ENCODE measurements around the gene SH3BP1. TPM values are rescaled to one million over a fixed set of nuclear protein-coding genes. Genes with fewer than 3 reads are reported as not detected.

The SH3BP1 gene
- total RNA-seq, 1 donor from 2014 or later: 1.1 TPM

DNA sequence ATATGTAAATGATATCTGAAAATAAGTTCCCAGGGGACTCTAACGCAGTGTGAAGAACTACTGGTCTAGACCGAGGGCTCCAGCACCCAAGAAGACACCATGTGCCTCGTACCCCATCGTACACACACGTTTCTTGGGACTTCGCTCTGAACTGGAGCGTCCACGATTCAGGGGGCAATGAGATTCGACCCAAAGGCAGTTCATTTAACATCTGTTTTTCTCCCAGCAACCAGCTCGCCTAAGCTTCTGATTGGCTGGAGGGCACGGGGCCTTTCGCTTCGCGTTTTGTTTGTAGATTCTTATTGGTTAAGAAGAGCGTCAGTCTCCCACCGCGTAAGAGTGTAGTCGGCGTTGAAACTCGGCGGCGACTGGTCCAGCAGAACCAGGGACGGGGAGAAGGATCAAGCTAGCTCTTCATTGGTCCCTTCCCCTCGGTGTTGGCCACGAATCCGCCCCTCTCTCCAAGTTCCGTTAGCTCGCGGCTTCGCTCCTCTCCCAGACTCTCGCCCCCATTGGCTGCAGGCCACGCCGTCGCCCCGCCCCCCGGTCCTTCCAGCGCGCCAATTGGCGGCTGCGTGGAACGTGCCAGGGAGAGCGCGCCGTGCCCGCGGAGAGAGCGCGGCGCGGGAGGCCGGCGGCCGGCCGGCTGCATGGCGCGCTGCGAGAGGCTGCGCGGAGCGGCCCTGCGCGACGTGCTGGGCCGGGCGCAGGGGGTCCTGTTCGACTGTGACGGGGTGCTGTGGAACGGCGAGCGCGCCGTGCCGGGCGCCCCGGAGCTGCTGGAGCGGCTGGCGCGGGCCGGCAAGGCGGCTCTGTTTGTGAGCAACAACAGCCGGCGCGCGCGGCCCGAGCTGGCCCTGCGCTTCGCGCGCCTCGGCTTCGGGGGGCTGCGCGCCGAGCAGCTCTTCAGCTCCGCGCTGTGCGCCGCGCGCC, 18.9 kb downstream of the SH3BP1 start, which contains the start of gene PDXP:
TSS of gene PDXP (plus strand) at position 591 of the 933 bp plus-strand sequence. CDS start at position 651, 60 bp downstream.
- DNase-seq (ENCODE audit: low read depth, low spot score): peak; percentile 100

DNA sequence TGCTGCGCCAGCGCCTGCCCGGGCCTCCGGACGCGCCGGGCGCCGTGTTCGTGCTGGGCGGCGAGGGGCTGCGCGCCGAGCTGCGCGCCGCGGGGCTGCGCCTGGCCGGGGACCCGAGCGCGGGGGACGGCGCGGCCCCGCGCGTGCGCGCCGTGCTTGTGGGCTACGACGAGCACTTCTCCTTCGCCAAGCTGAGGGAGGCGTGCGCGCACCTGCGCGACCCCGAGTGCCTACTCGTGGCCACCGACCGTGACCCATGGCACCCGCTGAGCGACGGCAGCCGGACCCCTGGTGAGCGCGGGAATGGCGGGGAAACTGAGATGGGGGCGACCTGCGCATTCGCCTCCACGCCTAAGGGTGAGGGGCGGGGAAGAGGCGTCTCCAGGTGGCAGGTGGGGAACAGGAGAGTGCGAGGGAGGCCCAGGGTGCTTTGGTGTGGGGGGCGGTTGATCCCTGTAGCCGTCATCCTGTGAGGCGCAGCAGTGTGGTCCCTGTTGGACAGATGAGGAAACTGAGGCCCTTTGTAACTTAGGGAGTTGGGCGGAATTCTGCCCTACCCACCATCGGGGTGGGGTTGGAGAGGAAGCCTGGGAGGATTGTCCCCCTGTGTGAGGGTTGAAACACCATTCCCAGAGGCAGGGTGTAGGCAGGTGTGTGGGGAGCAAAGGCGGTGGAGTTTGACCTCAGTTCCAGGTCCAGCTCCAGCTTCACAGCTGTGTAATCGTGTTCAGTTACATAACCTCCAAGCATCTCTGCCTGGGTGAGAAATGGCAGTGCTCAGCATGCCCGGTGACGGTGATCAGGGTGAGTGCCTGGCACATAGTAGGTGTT, 19.8 kb downstream of the SH3BP1 start:
- no peak for DNase-seq (ENCODE audit: low read depth, low spot score)

DNA sequence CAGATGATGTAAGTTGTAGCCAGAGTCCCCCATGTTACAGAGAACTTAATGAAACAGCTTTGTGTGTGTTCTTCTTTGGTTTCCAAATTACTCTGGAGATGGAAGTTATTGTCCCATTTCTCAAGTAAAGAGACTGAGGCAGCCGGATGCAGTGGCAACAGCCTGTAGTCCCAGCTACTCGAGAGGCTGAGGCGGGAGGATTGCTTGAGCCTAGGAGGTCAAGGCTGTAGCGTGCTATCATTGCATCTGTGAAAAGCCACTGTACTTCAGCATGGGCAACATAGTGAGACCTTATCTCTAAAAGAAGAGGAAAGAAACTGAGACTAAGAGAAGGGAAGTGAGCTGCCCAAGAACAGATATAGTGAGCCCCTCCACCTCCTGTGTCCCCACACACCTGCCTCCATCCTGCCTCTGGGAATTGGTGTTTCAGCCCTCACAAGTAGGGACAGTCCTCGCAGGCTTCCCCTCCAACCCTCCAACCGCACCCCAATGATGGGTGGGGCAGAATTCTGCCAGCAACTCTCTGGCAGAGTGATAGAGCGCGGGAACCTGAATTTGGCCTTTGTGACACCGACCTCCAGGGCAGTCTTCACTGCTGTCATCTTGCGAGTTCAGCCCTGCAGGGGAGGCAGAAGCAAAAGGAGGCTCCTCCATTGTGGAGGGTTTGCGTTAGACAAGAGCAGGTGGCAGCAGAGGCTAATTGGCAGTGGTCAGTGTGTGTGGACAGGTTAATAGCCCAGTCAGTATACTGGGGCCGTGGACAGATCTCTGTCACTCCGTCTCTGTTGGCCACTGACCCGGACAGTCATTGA, 20.6 kb downstream of the SH3BP1 start:
- DNase-seq (ENCODE audit: low read depth, low spot score): no peak

DNA sequence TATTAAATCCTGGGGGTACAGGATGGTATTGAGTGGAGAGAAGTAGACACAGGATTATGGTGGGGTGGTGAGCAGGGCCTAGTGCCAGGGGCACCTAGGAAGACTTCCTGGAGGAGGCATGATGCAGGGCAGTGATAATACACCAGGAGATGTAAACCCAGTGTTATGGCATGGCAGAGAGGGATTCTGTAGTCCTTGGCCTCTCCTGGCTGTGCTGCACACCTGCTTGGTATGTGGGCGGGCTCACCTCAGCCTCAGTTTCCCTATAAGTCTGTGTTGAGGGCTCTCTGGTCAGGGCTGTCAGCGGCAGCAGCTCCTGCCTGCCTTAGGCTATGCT, 21.2 kb downstream of the SH3BP1 start:
- no peak for DNase-seq (ENCODE audit: low read depth, low spot score)

DNA sequence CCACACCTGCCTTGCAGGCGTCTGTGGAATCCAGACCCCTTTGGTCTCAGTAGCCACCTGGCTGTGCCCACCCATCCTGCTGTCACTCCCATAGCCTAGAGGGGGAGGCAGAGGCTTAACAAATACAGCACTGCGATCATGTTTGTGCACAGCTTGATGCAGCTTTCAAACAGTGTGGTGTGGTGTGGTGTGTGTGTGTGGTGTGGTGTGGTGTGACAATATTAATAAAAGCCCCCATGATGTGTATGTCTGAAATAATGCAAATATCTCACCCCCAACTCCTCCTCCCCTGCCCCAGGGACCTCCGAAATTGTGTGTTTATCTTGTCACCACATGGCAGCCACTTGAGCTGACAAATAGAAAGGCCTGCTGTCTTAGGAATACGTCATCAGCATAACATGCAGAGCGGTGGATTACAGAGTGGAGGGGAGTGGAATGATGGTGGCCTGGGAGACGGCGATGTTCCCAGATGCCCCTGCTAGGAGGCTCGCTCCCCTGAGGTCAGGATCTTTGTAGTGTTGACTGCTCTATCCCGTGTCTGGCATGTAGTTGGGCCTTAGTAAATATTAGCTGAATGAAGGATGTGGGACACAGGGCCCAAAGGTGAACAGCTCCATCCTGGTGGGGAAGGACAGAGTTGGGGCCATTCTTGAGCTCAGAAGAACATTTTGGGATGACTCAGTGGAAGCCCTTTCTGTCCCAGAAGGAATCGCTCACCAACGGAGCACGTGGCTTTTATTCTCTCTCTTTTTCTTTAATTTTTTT, 21.9 kb downstream of the SH3BP1 start:
- no peak for DNase-seq (ENCODE audit: low read depth, low spot score)

DNA sequence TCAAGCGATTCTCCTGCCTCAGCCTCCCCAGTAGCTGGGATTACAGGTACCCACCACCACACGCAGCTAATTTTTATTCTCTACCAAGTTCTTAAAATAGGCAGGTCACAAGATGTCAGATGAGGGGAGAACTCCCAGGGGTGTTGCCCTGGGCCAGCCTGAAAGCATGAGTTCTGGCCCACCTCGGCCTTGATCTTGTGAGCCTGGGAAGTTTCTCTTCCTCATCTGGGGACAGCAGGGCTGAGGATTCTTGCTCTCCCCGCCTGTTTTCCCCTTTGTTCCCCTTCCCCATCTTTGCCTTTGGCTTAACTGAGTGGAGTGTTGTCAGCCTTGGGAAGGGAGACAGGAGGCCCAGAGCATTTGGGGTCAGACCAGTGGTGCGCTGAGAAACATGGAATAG, 22.6 kb downstream of the SH3BP1 start:
- no peak for DNase-seq (ENCODE audit: low read depth, low spot score)

DNA sequence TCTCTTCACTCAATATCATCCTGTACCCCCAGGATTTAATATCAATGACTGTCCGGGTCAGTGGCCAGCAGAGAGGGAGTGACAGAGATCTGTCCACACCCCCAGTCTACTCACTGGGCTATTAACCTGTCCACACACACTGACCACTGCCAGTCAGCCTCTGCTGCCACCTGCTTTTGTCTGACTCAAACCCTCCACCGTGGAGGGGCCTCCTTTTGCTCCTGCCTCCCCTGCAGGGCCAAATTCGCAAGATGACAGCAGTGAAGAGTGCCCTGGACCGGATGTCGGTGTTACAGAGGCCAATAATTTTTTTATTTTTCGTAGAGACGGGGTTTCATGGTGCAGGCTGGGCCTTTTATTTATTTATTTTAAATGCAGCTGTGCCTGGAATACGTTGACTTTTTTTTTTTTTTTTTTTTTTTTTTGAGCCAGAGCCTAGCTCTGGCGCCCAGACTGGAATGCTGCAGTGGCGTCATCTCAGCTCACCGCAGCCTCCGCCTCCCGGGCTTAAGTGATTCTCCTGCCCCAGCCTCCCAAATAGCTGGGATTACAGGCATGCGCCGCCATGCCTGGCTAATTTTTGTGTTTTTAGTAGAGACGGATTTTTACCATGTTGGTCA, 24.2 kb downstream of the SH3BP1 start:
- DNase-seq (ENCODE audit: low read depth, low spot score): no peak

DNA sequence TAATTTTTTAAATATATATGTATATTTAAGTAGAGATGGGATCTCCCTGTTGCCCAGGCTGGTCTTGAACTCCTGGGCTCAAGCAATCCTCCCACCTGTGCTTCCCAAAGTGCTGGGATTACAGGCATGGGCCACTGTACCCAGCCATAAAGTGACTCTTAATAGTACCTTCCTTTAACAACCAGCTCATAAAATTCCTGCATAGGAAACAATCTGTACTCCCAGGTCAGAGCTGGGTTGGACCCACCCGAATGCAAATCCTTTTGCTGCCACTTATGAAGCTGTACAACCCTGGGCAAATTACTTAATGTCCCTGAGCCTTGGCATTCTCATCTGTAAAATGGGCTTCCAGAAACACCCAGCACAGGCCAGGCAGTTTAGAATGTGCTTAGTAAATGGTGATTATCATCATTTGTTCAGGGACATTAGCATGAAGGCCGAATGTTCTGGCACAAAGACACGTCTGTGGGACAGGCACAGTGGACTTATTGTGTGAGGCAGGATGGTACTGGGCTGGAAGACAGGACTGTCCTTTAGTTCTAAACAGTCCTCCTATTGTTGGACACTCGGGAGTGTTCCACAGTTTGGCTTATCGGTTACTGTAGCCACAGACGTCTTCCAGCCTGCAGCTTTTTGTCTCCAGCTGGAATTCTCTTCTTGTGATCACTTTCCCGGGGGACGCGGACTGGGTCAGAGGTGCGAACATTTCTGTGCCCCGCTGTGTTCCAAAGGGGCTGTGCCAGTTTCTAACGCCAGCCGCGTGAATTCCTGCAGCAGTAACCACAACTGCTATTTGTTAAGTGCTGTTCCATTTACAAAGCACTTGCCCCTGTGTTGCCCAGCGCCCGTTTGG, 25.0 kb downstream of the SH3BP1 start:
- no peak for DNase-seq (ENCODE audit: low read depth, low spot score)

DNA sequence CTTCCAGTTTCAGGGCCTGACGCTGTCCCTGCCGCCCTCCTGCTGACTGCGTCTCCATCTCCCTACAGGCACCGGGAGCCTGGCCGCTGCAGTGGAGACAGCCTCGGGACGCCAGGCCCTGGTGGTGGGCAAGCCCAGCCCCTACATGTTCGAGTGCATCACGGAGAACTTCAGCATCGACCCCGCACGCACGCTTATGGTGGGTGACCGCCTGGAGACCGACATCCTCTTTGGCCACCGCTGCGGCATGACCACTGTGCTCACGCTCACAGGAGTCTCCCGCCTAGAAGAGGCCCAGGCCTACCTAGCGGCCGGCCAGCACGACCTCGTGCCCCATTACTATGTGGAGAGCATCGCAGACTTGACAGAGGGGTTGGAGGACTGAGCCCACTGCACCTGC, 26.0 kb downstream of the SH3BP1 start:
- no peak for DNase-seq (ENCODE audit: low read depth, low spot score)

DNA sequence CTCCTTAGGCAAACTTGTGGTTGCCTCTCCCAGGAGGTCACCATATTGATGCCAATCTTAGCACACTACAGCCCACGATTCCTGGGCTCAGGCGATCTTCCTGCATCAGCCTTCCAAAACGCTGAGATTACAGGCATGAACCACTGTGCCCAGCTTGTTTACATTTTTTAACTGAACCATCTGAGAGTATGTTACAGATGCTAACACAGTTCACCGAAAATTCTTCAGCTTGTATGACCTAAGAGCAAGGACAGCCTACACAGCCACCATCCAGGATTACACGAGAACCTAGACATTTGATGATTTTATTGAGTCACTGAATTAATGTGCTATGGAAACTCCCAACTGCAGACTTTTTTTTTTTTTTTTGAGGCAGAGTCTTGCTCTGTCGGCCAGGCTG, 30.1 kb downstream of the SH3BP1 start:
- no peak for DNase-seq (ENCODE audit: low read depth, low spot score)

DNA sequence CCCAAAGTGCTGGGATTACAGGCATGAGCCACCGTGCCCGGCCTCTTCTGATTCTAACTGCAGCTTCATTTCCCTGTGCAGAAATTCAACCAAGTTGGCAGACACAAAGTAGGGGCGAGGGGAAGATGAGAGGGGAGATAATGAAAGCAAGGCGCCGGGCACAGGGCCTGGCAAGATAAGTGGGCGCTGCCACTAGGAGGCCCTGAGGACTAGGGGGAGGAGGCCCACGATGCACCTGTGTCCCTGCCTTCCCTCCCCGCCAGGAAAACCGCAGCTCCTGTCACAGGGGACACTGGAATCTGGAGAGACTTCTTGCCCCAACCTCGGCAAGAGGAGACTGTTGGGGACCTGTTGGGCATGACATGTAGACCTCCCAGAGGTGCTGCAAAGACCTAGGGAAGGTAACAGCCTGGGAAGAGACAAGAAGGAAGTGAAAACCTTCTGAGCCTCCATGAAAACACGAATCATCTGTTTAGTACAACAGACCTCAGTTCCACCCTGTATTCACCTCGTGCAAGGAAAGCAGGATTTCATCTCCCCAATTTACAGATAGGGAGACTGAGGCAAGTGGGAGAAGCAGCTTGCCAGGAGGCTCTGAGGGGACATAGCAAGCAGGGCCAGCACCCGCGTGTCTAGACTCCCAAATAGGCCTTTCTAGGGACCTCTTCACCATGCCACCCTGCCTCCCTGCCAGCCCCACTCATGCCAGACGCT, 32.9 kb downstream of the SH3BP1 start:
- DNase-seq (ENCODE audit: low read depth, low spot score): no peak

DNA sequence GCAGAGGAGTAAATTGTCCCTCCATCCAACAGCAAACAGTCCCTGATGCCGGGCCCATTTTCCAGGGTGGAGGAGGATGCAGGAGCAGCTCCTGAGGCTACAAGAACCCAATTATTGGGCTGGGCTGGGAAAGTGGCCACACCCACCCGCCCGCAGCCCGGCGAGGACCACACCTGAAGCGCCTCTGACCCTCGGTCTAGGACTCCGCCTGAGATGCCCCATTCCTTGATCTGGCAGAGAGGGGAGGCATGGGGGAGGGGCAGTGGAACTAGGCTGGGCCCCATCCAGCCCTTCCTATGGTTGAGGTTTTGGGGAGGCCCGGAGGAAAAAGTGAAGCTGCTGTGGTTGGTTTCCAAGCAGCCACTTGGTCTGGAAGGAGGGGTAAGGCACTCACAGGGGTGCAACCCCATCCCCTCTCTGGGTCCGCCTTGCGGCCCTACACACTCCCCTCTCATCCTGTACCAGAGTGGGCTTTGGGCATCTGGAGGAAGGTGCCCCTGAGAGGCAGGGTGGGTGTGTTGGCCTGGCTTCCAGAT, 33.5 kb downstream of the SH3BP1 start:
- no peak for DNase-seq (ENCODE audit: low read depth, low spot score)

DNA sequence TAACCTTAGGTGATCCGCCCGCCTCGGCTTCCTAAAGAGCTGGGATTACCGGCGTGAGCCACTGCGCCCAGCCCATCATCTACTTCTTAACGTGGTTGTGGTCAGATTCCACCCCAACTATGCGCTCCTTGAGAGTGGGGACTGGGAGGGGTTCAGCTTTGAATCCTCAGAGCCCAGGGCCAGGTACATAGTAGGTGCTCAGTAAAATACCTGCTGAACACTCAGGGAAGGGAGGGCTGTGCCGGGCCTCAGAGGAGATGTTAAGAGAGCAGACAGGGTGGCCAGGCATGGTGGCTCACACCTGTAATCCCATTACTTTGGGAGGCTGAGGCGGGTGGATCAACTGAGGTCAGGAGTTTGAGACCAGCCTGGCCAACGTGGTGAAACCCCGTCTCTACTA, 34.8 kb downstream of the SH3BP1 start:
- DNase-seq (ENCODE audit: low read depth, low spot score): no peak

DNA sequence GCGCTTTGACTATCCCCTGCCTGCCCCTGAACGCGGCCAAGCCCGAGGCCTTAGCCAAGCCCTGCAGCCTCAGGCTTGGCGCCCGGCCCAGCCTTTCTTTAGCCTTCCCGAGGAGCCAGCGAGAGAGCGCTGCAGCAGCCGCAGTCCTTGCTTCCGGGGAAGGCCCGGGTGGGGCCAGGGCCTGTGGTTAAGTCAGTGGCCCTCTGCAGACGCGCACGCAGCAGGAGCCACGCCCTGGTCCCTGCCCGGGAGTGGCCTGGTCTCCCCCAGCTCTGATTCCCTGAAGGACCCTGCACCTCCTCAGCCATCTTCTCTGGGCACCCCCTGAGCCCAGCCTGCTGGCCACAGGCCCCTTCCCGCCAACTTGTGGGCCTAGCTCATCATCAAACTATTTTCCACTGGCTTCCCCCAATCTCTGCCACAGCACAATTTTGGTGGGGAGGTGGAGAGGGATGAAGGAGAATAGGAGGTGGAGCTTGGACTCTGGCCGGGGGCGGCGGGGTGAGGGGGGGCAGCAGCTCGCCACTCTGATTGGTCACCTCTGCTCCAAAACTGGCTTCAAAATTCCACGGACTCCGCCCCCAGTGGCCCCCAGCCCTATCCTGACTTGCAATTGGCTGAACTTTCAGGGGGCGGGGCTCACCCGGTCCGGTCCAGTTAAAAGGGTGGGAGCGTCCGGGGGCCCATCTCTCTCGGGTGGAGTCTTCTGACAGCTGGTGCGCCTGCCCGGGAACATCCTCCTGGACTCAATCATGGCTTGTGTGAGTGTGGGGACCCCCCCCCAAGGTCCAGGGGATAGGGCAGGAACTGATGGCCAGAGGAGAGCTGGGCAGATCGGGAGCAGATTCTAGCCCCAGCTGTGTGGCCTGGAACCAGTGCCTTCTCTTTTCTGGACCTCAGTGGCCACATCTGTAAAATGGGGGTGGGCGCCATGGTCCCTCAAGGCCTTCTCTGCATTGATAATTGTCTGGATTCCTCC, 35.8 kb downstream of the SH3BP1 start, which contains the start of gene LGALS1:
TSS of gene LGALS1 (plus strand) at position 686 of the 979 bp plus-strand sequence. CDS start at position 753, 67 bp downstream.
- peak; percentile 75 for DNase-seq (ENCODE audit: low read depth, low spot score)

DNA sequence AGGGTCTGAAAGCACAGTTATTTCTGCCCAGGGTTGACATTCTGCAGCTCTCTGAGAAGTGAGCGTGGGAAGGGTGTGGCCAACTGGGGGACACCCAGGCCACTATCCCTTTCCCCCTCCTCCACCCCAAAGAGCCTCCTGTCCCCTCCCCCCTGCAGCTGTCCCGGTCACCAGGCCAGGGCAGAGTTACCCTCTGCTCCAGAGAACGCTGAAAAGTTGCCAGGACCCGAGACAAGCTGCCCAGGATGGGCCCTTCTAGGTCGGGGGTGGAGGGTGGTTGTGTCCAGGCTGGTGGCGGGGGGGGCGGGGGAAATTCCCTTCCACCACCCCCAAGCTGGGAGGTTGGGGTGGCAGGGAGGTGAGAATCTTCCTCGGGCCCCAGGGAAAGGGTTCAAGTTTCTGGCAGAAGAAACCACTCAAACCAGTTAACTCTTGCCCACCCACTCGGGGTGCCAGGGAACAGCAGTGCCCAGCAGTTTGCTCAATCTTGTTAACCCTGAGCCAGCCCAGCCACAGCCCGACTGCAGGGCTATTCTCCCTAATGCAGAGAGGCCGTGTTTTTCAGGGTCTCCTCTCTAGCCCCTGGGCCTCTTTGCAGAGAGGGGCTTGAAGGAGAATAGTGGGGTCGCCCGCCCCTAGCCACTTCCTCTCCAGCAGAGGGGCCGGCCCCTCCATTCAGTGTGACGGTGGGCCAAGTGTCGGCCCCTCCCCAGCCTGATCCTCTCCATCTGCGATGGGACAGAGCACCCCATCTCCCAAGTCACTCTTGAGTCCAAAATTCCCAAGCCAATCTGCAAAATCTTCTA, 36.7 kb downstream of the SH3BP1 start:
- DNase-seq (ENCODE audit: low read depth, low spot score): no peak

Measured in pulmonary artery endothelial cell (primary cell).